GM21360 (cell line): ENCODE measurements around the gene ADGRD2.

Experiments
- ATAC-seq: cut with Tn5 transposase; IDR thresholded peaks from one replicate; pipeline ENCODE4 v1.9.1; 2021; ENCODE audit warnings: mild to moderate bottlenecking, moderate library complexity; ENCODE audit not compliant: unreplicated experiment

The ADGRD2 gene

DNA sequence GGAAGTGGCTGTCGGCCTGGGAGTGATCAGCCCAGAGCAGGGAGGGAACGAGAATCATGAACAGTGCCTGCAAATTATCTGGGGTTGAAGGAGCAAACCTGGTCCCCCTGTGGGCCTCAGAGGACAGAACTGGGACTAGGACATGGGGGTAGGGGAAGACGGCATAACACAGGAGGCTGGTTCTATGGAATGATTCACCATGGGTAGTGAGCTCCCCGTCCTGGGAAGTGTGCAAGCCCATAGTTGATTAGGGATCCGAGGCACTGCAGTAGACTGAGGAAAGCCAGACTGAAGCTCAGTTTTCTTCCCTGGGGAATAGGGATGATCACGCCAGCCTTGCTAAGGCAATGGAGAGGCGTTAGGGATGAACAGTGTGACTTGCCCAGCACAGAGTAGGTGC lies 5.6 kb downstream of the ADGRD2 start:
- no peak for ATAC-seq

DNA sequence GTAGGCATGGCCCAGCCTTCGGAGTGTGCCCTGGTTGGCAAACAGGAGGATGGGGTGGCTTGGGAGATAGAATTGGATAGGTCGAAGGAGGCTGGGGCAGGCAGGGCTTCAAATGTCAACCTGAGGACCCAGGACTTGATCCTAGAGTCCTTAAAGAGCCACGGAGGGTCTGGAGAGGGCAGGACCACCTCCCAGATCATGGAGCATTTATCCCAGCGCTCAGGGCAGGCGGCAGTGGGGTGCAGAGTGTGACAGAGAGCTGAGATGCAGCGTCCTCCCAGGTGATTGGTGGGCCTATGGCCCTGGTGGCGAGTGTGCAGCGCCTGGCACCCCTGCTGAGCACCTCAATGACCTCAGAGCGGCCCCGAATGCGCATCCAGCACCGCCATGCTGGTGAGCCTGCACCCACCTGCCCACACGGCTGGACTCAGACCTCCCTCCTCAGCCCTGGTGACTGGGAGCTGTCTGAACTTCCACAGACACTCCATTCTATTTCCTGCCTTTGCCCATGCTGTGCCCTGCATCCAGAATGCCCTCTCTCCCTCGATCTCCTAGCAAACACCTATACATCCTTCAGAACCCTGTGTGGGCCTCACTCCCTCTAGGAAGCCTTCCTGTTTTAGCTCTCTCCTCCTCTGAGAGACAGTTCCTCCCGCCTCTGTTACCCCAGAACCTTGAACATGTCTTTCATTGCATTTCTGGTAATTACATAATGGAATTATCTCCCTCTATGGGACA lies 6.3 kb downstream of the ADGRD2 start:
- no peak for ATAC-seq

DNA sequence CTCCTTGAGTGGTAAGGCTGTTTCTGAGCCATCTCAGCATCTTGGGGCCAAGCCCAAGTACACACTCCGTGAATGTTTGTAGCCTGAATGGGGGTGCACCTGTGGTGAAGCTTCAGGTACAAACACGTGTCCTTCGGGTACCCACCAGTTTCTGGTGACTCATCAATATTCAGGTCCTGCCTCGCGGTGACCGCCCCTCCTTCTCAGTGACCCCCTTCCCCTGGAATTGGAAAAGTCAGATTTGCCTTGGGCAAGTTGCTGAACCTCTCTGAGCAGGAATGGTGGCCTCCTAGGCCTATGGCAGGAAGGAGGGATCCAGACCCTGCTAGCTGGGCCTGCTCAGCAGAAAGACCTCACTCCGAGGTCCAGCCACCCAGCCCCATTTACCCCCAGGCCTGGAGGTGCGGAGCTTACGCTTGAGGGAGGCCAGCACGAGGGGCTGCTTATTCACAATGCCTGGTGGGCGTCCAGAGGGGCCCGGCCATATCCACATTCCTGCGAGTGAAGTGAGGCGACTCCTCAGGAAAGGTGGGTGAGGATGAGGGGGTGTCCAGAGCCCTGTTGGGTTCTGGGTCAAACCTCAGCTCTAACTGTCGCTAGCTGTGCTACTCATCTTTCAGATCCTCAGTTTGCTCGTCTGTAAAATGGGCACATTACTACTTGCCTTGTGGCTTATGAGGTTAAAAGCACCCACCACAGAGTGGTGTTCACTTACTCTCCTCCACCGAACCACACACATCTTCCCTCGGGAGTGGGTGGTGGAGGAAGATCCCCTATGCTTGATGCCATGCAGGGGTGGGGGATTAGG lies 7.0 kb downstream of the ADGRD2 start:
- ATAC-seq = no peak

DNA sequence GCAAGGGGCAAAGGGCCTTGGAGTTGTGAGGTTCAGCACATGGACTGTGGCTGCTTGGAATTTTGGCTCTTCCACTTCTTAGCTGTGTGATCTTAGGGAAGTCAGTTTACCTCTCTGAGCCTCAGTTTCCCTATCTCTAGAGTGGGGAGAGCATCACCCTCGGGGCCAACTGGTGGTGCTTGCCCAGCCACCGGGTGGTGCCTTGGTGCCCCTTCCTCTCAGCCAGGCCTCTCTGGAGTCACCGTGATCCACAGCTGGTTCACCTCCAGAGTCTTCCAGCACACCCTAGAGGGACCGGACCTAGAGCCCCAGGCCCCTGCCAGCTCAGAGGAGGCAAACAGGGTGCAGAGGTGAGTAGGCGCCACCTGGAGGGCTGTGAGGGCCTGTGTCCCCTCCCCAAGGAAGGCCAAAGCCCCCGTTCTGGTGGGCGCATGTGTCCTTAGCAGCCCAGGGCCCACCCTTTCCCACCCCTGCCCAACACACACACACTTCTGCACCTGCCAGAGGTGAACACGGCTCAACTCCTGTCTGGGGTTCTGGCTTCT lies 7.7 kb downstream of the ADGRD2 start:
- ATAC-seq = no peak

DNA sequence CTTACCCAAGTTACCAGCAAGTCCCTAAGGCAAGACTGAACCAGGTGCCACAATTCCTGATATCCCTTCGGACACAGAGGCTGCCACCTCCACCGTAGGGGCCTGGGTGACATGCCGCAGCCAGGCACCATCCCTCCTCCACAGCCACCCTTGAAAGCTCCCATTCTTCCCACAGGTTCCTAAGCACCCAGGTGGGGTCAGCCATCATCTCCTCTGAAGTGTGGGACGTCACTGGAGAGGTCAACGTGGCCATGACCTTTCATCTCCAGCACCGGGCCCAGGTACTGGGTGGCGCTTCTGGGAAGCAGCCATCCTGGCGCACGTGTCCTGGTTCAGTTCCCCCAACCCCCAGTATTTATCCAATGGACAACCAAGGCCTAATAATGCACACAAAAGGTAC lies 8.2 kb downstream of the ADGRD2 start:
- no peak for ATAC-seq

DNA sequence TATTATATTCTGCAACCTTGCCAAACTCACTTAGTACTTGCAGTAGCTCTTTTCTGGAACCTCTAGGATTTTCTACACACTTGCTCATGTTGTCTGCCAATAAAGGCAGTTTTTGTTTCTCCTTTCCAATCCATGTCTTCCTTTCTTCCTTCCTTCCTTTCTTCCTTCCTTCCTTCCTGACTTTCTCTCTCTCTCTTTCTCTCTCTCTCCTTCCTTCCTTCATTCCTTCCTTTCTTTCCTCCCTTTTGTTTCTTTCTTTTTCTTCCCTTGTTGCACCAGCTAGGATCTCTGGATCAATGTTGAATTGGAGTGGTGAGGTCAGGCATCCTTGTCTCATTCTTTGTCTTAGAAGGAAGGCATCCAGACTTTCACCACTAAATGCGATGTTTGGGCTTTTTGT lies 12.5 kb downstream of the ADGRD2 start:
- ATAC-seq = no peak

DNA sequence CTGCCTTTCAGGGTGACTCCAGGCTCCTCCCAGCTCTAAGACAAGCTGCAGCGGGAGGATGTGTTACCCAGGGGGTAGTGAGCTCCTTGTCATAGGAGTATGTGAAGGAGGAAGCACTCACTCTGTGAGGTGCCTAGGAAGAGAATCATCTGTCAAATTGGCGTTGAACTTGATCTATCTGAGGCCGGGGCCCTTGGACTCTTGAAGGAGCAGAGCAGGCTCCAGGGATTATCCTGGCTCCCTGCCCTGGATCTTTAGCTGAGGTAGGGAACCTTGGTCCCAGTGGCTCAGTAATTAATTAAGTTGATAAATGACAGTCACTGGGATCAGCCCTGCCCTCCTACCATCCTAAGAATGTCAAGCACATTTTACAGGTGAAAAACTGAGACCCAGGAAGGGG lies 15.5 kb downstream of the ADGRD2 start:
- ATAC-seq = no peak

DNA sequence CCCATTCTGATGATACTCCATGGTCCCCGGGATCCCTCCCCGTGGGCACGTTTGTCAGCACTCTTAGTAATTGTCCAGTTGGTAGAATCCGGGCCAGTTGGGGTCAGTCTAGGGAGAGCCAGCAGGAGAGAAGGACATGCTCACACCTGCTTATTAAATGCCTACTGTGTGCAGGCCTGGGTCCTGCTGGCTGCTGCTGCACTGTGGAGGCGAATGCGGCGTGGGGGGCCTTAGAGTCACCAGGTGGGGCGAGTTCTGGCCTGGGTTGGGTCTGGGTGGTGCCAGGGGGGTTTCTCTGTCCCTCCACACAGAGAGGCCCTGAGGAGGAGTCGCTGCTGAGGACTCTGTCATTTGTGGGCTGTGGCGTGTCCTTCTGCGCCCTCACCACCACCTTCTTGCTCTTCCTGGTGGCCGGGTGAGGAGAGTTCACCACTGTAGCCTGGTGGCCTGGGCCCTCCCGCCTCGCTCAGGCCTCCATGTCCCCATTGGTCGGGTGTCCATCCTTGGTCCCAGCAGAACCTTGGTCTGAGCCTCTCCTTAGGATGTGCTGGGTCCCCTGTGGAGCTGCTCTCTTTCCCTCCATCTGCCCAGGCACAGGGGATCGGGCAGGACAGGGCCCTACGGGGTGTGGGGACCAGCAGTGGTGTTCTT lies 17.3 kb downstream of the ADGRD2 start:
- ATAC-seq = no peak

DNA sequence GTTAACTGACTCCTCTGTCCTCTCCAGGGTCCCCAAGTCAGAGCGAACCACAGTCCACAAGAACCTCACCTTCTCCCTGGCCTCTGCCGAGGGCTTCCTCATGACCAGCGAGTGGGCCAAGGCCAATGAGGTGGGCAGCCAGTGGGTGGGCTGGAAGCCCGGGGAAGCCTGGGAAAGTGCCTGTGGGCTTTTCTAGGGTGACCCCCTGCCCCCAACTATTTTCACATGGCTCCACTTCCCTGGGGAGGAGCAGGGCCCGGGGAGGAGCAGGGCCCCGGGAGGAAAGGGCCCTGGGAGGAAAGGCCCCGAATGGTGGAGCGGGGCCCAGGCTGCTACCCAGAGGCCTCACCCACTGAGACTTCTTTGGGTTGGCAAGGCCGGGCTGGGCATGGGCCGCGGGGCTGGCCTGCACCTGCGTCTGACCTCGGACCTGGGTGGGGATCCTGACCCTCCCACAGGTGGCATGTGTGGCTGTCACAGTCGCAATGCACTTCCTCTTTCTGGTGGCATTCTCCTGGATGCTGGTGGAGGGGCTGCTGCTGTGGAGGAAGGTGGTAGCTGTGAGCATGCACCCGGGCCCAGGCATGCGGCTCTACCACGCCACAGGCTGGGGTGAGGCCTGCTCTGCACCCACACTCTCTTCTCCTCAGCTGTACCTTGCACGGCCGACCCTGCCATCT lies 17.9 kb downstream of the ADGRD2 start:
- ATAC-seq = no peak

DNA sequence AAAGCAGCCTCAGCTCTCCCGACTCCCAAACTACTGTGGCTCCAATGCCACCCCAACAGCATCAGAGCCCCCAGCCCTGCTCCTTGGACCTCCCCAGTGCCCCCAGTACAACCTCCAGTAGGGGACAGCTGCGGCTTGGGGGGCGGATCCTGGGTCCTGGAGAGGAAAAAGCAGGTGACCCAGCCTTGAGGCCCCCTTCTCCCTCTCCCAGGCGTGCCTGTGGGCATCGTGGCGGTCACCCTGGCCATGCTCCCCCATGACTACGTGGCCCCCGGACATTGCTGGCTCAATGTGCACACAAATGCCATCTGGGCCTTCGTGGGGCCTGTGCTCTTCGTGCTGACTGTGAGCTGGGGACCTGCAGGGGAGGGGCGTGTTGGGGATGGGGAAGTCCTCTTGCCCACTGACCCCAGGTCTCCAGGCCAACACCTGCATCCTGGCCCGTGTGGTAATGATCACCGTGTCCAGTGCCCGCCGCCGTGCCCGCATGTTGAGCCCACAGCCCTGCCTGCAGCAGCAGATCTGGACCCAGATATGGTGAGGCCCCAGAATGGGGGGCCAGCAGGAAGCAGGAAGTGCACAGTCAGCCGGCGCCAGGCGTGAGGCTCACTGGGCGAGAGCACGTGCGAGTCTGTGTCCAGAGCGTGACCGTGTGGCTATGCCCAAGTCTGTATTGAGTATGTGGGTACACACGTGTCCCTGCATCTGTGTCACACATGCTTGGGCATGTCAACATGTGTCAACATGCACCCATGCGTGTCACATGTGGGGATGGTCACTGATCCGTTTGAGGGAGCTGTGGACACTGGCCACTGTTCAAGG lies 19.0 kb downstream of the ADGRD2 start:
- ATAC-seq = no peak

DNA sequence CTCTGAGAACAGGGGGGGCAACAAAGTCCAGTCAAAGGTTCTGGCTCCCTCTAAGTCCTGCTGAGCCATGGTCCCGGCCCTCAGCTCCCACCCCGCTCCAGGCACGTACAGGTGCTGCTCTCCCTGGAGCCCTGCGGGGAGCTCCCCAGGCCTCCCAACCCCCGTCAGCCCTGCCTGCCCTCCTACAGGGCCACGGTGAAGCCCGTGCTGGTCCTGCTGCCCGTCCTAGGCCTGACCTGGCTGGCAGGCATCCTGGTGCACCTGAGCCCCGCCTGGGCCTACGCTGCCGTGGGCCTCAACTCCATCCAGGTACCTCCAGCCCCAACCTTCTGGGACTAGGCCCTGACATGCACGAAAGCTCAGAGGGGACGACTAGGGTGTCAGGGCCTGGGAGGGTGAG lies 20.1 kb downstream of the ADGRD2 start:
- no peak for ATAC-seq

DNA sequence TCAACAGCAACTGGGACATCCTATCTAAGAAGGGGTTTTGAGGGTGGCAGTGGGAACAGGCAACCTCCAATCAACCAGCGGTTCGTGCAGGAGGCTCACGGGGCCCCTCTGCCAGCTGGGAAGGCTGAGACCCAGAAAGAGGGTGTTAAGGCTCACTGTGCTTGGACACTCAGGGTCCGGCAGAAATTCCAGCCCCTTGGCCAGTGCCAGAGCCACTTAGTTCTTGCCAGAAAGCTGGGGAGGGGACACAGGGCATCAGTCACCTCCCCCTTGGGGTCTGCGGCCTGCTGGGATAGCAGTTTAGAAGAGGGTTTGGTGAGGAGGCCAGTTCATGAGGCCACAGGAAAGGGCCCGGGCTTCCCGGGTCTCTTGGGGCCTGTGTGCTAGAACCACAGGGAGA lies 20.5 kb downstream of the ADGRD2 start:
- no peak for ATAC-seq

DNA sequence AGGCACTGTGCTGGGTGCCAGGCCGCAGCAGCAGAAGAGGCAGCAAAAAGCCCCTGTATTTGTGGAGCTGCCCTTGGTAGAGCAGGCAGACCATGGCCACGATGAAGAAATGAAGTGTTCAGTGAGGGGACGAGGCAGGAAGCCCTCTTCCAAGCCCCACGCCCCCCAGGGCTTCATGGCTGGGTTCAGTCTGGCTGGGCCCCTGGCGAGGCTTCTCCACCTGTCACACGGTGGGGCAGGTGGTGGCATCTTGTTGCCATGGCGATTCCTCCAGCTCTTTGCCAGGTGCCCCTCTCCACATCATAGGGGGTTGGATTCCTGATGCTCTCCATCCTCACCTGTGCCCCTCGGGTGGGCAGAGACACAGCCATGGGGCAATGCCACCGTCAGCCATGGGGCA lies 21.5 kb downstream of the ADGRD2 start:
- ATAC-seq = no peak

DNA sequence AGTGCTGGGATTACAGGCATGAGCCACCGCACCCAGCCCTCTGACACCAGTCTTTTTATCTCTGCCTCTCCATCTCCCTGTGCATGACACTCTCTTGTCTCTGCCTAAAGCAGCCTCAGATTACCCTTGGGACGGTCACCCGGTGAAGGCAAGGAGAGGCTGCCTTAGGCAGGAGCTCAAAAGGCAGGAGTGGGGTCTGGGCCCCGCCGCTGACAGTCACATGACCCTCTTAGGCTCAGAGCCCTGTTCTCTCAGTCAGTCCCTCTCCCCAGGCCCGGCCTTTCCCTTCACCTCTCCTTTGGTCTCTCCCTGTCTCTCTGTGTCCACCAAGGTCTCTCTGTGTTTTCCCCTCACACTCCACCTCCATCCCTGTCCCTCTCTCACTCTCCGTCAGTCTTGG lies 22.5 kb downstream of the ADGRD2 start:
- no peak for ATAC-seq

DNA sequence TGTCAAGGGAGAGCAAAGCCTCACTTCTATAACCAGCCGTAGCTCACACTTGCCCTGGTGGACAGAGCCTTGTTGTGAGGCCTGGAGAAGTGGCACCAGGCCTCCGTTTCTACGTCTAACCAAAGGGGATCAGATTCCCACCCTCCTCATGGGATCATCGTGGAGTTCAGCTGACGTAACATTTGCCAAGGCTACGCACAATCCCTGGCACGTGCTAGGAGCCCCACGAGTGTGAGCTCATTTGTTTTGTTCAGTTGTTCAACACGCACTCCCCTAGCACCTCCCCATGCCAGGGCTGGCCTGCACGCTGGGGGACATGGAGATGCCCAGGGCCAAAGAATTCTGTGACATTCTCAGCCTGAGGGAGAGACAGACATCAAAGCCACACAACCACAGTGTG lies 23.1 kb downstream of the ADGRD2 start:
- no peak for ATAC-seq

DNA sequence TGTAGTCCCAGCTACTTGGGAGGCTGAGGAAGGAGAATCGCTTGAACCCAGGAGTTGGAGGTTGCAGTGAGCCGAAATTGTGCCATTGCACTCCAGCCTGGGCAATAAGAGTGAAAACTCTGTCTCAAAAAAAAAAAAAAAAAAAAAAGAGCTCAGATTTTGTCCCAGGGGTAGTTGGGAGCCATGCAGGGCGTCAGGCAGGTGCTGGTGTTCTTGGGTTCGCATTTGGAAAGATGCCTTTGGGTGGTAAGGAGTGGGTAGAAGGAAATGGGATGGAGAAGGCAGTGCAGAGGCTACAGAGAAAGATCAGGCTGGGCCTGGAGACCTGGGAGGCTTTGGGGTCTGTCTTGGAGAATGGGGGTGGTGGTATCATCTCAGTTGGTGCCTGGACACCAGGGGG lies 23.9 kb downstream of the ADGRD2 start:
- ATAC-seq = no peak

DNA sequence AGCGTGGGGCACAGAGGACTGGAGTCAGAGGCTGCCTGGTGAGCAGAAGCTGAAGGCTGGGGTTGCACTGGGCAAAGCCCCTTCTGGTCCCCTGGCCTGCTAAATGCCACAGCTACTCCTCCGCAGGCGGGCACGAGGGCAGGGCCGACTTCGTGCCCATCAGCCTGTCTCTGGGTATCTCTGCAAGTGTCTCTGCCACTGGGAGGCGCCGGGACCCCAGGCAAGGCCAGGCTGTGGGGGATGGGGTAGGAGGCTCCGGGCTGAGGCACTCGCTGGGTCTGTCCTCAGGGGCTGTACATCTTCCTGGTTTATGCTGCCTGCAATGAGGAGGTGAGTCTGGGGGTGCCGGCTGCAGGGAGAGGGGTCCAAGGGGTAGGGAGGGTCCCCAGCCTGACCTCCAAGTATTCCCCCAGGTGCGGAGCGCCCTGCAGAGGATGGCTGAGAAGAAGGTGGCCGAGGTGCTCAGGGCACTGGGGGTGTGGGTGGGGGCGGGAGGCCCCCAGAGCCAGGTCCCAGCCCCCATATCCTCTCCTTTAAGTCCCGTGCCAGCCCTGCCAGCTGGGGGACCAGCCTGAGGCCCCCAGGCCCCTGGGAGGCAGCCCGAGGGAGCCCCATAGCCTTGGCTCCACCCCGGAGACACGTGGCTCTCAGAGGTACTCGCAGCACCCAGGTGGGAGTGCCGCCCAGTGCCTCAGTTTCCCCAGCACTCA lies 25.1 kb downstream of the ADGRD2 start:
- ATAC-seq = no peak

DNA sequence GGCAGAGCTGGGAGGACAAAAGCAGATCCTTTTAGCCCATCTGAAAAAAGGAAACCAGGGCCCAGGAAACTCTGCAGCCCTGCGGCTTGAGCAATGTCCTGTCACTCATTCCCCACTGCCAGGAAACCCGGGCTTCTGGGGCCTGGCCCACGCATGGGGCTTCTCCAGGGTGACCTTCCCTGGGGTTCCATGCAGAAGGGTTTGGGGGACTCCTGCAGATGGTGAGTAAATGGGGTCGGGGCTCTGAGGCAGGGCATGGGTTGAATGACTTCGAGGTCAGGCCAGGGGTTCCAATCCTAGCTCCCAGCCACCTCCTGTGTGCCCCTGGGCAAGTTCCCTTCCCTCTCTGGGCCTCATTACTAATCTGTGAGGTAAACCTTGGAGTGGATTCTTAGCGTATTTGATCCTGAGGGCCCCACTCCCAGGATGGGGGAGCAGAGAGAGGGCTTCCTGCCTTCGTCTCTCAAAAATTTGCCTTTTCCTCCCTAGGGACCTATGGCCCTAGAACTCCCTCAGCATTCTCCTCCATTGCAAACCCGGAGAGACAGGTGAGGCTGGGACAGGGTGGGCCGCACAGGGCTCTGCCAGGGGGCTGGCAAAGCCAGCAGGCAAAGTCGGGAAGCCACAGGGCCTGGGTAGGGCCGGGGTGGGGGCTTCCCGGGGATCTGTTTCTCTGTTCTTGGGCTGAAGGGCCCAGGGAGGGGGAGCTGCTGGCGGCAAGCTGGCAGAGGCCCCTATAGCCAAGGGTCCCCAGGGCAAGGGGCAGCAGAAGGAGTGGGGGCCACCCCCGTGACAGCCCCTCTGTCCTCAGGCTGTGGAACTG lies 25.8 kb downstream of the ADGRD2 start:
- ATAC-seq = no peak

DNA sequence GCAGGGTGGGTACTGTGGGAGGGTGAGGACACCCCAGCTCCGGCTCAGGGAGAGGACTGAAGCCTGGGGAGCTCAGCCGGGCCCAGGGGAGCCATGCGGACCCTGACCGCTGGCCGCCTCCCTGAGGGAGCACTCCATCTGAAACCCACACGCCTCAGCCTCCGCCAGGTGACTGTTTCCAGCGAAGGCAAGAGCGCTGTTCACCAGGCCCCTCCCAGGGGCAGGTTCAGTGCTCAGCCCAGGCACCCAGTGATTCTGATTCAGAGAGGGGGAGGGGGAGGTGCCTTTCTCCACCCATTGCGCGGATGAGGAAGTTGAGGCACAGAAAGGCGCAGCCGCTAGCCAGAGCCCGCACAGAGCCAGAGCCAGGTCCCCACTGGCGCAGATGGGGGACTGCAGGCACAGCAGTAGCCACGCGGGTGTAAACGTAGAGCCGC lies 27.0 kb downstream of the ADGRD2 start:
- no peak for ATAC-seq
